ENCODE measurements around the gene ATP6V1C2.

The ATP6V1C2 gene

GRCh38 chr2:10732924-10733565 is 11.6 kb downstream of the ATP6V1C2 start:
- no peak for DNase-seq (ENCODE audit: low spot score)

GRCh38 chr2:10733566-10733925 is 12.1 kb downstream of the ATP6V1C2 start:
- no peak for DNase-seq (ENCODE audit: low spot score)

GRCh38 chr2:10733980-10734379 is 12.6 kb downstream of the ATP6V1C2 start:
- no peak for DNase-seq (ENCODE audit: low spot score)

GRCh38 chr2:10738192-10738591 is 16.8 kb downstream of the ATP6V1C2 start:
- no peak for DNase-seq (ENCODE audit: low spot score)

GRCh38 chr2:10740226-10740625 is 18.8 kb downstream of the ATP6V1C2 start:
- DNase-seq (ENCODE audit: low spot score) = no peak

GRCh38 chr2:10741139-10741538 is 19.7 kb downstream of the ATP6V1C2 start:
- no peak for DNase-seq (ENCODE audit: low spot score)

- no peak for DNase-seq (ENCODE audit: low spot score)
These were observed 21.2 kb downstream of the ATP6V1C2 start for GRCh38 chr2:10742666-10743065.

- no peak for DNase-seq (ENCODE audit: low spot score)
These were observed 29.2 kb downstream of the ATP6V1C2 start for GRCh38 chr2:10750610-10751009.

GRCh38 chr2:10752236-10752635 is 30.8 kb downstream of the ATP6V1C2 start:
- DNase-seq (ENCODE audit: low spot score) = no peak

- no peak for DNase-seq (ENCODE audit: low spot score)
These were observed 31.7 kb downstream of the ATP6V1C2 start for GRCh38 chr2:10753156-10753555.

- no peak for DNase-seq (ENCODE audit: low spot score)
These were observed 32.4 kb downstream of the ATP6V1C2 start for GRCh38 chr2:10753876-10754275.

GRCh38 chr2:10755621-10756020 is 34.2 kb downstream of the ATP6V1C2 start:
- no peak for DNase-seq (ENCODE audit: low spot score)

GRCh38 chr2:10757814-10758286 is 36.4 kb downstream of the ATP6V1C2 start:
- no peak for DNase-seq (ENCODE audit: low spot score)

- no peak for DNase-seq (ENCODE audit: low spot score)
These were observed 37.8 kb downstream of the ATP6V1C2 start for GRCh38 chr2:10759151-10759714.

- no peak for DNase-seq (ENCODE audit: low spot score)
These were observed 39.5 kb downstream of the ATP6V1C2 start for GRCh38 chr2:10760794-10761504.

- no peak for DNase-seq (ENCODE audit: low spot score)
These were observed 40.2 kb downstream of the ATP6V1C2 start for GRCh38 chr2:10761591-10761990.

- DNase-seq (ENCODE audit: low spot score) = no peak
These were observed 41.4 kb downstream of the ATP6V1C2 start for GRCh38 chr2:10762651-10763460.

GRCh38 chr2:10763461-10763800 is 42.0 kb downstream of the ATP6V1C2 start:
- no peak for DNase-seq (ENCODE audit: low spot score)

GRCh38 chr2:10764096-10764785 is 42.8 kb downstream of the ATP6V1C2 start:
- no peak for DNase-seq (ENCODE audit: low spot score)

- no peak for DNase-seq (ENCODE audit: low spot score)
These were observed 43.5 kb downstream of the ATP6V1C2 start for GRCh38 chr2:10764896-10765295.

- DNase-seq (ENCODE audit: low spot score) = no peak
These were observed 44.0 kb downstream of the ATP6V1C2 start for GRCh38 chr2:10765461-10765860.

GRCh38 chr2:10765914-10766313 is 44.5 kb downstream of the ATP6V1C2 start:
- no peak for DNase-seq (ENCODE audit: low spot score)
